Measurements from ENCODE around the gene CAMSAP2. TPM values are rescaled to one million over a fixed set of nuclear protein-coding genes. Genes with fewer than 3 reads are reported as not detected.

The CAMSAP2 gene
- total and polyA plus RNA-seq, 5 experiments from 2014 or later: 0.71 to 10.1 (median 2.0) TPM

Other genes with a start within 250 kb of the CAMSAP2 start
- gene KIF14, start 118.1 kb upstream of the CAMSAP2 start, total RNA-seq: under 1 TPM; 0.05 to 0.10 TPM
- gene KIF14, start 118.1 kb upstream of the CAMSAP2 start, polyA plus RNA-seq: not detected
- 10 to 100 TPM; 38.8 to 41.3 TPM for gene DDX59, start 69.0 kb upstream of the CAMSAP2 start, total RNA-seq
- 10 to 100 TPM; 10.0 to 20.9 (median 12.0) TPM for gene DDX59, start 69.0 kb upstream of the CAMSAP2 start, polyA plus RNA-seq
- not detected for gene GPR25, start 134.1 kb downstream of the CAMSAP2 start, total RNA-seq
- under 1 TPM; 0.15 to 0.94 (median 0.30) TPM for gene GPR25, start 134.1 kb downstream of the CAMSAP2 start, polyA plus RNA-seq
- not detected for gene INAVA, start 156.0 kb downstream of the CAMSAP2 start, total RNA-seq
- not detected for gene INAVA, start 156.0 kb downstream of the CAMSAP2 start, polyA plus RNA-seq